HepG2 (cell line): ENCODE measurements around the gene FNDC3B. TPM values are rescaled to one million over a fixed set of nuclear protein-coding genes. Genes with fewer than 3 reads are reported as not detected.

Source experiments
- ATAC-seq: fragments of 200-7000 bp; cut with Tn5 transposase; 3 replicates; pipeline ENCODE4 v1.9.1; 2020; ENCODE audit warnings: mild to moderate bottlenecking, moderate library complexity
- BruUV-seq: library from RNA; stranded (reverse); fragments of 400-500 nt; replicated peaks from 2 replicates; lab custom pipeline; 2021; lab: Mats Ljungman, UMichigan
- CTCF ChIA-PET: fragments of 300-600 bp; formaldehyde crosslinking; extraction: SDS; loops from one replicate; lab custom pipeline; 2021; ENCODE audit warnings: low total read pairs, inconsistent platforms, low intra/inter-chr PET ratio; lab: Yijun Ruan, JAX
- POLR2A ChIA-PET: fragments of 350-600 bp; sonication (Branson Sonifier 250); formaldehyde crosslinking; loops from one replicate; lab custom pipeline; 2020; ENCODE audit warnings: antibody characterized with exemption, inconsistent platforms; lab: Yijun Ruan, JAX
- DNase-seq: peaks from one replicate; pipeline ENCODE4 v3.0.0-alpha.2; 2015; ENCODE audit warnings: low spot score
- FAIRE-seq: peaks from 3 replicates; lab custom pipeline; 2011; peaks lifted over from hg19 to GRCh38; lab: Jason Lieb, UNC
- H2AFZ ChIP-seq: one replicate; pipeline ENCODE4 v1.6.1; 2011; ENCODE audit warnings: low read length, inconsistent platforms
- H3K27ac ChIP-seq: fragments of 300-600 bp; 3 replicates; pipeline ENCODE4 v1.8.0; 2011; ENCODE audit warnings: mixed run types, mild to moderate bottlenecking, mixed read lengths, low read length, inconsistent platforms; ENCODE audit not compliant: insufficient read depth; ENCODE audit errors: extremely low read length
- H3K27me3 ChIP-seq, 2 experiments: fragments of 200-600 bp in 1 of 2; 2 replicates in 1 of 2; 3 replicates in 1 of 2; pipeline versions ENCODE4 v1.6.0 to v1.8.0; 2011; ENCODE audit warnings: low read length in 2 of 2, mild to moderate bottlenecking in 2 of 2, moderate library complexity in 2 of 2, inconsistent platforms in 1 of 2; ENCODE audit not compliant: insufficient read depth in 2 of 2, control insufficient read depth in 1 of 2
- H3K36me3 ChIP-seq, 2 experiments: fragments of 200-600 bp in 1 of 2; replicated peaks in 1 of 2; 2 replicates in 1 of 2; 3 replicates in 1 of 2; pipeline versions ENCODE4 v1.5.1 to v1.8.0; 2011; ENCODE audit warnings: low read length in 2 of 2, inconsistent platforms in 1 of 2; ENCODE audit not compliant: insufficient read depth in 2 of 2, control insufficient read depth in 1 of 2
- H3K4me1 ChIP-seq: 2 replicates; pipeline ENCODE4 v1.5.1; 2012; ENCODE audit warnings: low read length, inconsistent platforms; ENCODE audit not compliant: insufficient read depth
- H3K4me2 ChIP-seq: 2 replicates; pipeline ENCODE4 v1.6.0; 2011; ENCODE audit warnings: low read depth, low read length, inconsistent platforms
- H3K4me3 ChIP-seq, 3 experiments: fragments of 200-600 bp in 1 of 3; sonication (generic), shearing (Covaris generic) in 1 of 3; replicated peaks in 1 of 3; 2 replicates each; pipeline ENCODE4 v1.5.1; 2011 to 2016; ENCODE audit warnings: low read length in 3 of 3, inconsistent platforms in 2 of 3, low read depth in 2 of 3, mild to moderate bottlenecking in 2 of 3, control low read depth in 1 of 3, mixed read lengths in 1 of 3; ENCODE audit not compliant: insufficient read depth in 1 of 3
- H3K79me2 ChIP-seq: one replicate; pipeline ENCODE4 v1.6.1; 2011; ENCODE audit warnings: low read length, inconsistent platforms; ENCODE audit not compliant: insufficient read depth
- H3K9ac ChIP-seq: 2 replicates; pipeline ENCODE4 v1.6.0; 2011; ENCODE audit warnings: mild to moderate bottlenecking, low read depth, low read length, inconsistent platforms; ENCODE audit not compliant: insufficient read depth
- H3K9me3 ChIP-seq: 2 replicates; pipeline ENCODE4 v1.5.1; 2012; ENCODE audit warnings: mild to moderate bottlenecking, low read length
- H4K20me1 ChIP-seq: 2 replicates; pipeline ENCODE4 v1.6.0; 2011; ENCODE audit warnings: inconsistent platforms, mild to moderate bottlenecking, low read length, moderate library complexity; ENCODE audit not compliant: insufficient read depth
- AGO2 ChIP-seq: fragments of 200-400 bp; formaldehyde crosslinking; optimal IDR thresholded peaks from 2 replicates; pipeline ENCODE3; 2017; ENCODE audit warnings: mild to moderate bottlenecking, low read depth, low read length, moderate library complexity
- BHLHE40 ChIP-seq: IDR thresholded peaks from 2 replicates; pipeline ENCODE4 v1.6.1; 2011; ENCODE audit warnings: low read length, improper control_type of control experiment
- JUN ChIP-seq: sonication (generic); formaldehyde crosslinking; IDR thresholded peaks from 2 replicates; pipeline ENCODE4 v1.4.0; 2020; ENCODE audit warnings: mild to moderate bottlenecking, missing genetic modification reagents
- NR1H2 ChIP-seq: sonication (generic); formaldehyde crosslinking; IDR thresholded peaks from 2 replicates; pipeline ENCODE4 v1.8.1; 2022; ENCODE audit warnings: low read depth, missing genetic modification reagents, borderline replicate concordance
- RBM22 ChIP-seq: fragments of 200-400 bp; formaldehyde crosslinking; optimal IDR thresholded peaks from 2 replicates; pipeline ENCODE3; 2017; ENCODE audit warnings: mild to moderate bottlenecking, low read length, moderate library complexity
- ZNF768 ChIP-seq: sonication (generic); formaldehyde crosslinking; IDR thresholded peaks from 2 replicates; pipeline ENCODE4 v1.4.0; 2020; ENCODE audit warnings: missing genetic modification reagents
- WGBS: methylation state at CpG from one replicate; pipeline ENCODE4 v1.1.6; 2017; ENCODE audit warnings: low lambda C conversion rate; 5-methylcytosine and 5-hydroxymethylcytosine counted together
- in situ Hi-C: cut with HindIII; loops from 2 replicates; pipeline ENCODE4 v1.10.0; 2017; ENCODE audit warnings: low pct_unique_long_range_greater_than_20kb; ENCODE audit not compliant: extremely low pct_ligation_motif_present
- intact Hi-C: fragments of 100-400 bp; cut with micrococcal nuclease; formaldehyde crosslinking; loops from one replicate; pipeline ENCODE4 v1.10.0; 2022; ENCODE audit not compliant: unreplicated experiment
- polyA plus RNA-seq, 8 experiments: library from polyadenylated mRNA; depleted of rRNA in 3 of 8; stranded (reverse) in 7 of 8; unstranded in 1 of 8; fragments of >200 nt; fragmentation: Illumina TruSeq in 4 of 8; extraction: Trizol in 4 of 8; gene quantifications; 2 replicates each; pipeline versions ENCODE4 v1.2.1 to v1.2.3, GENCODE V29; 2011 to 2016; ENCODE audit warnings: low read depth in 4 of 8, missing spikeins in 1 of 8, mixed read lengths in 1 of 8; ENCODE audit not compliant: insufficient read depth in 1 of 8
- total RNA-seq, 5 experiments: library from RNA; depleted of rRNA; stranded (reverse); fragments of >200 nt; fragmentation: Illumina TruSeq; extraction: Trizol; gene quantifications; 2 replicates each; pipeline ENCODE4 v1.2.3, GENCODE V29; 2016; ENCODE audit warnings: low read depth in 1 of 5
- TF ChIP-seq, protein P1 (sequence below): sonication (generic); formaldehyde crosslinking; conservative IDR thresholded peaks from 2 replicates; pipeline ENCODE4 v1.8.0; 2022; ENCODE audit warnings: missing genetic modification reagents

FNDC3B gene
- total and polyA plus RNA-seq, 2 of the 13 experiments (the other 11 are each of a cell fraction or from before 2014, with no cell fraction given): 74.8 to 103 TPM

DNA sequence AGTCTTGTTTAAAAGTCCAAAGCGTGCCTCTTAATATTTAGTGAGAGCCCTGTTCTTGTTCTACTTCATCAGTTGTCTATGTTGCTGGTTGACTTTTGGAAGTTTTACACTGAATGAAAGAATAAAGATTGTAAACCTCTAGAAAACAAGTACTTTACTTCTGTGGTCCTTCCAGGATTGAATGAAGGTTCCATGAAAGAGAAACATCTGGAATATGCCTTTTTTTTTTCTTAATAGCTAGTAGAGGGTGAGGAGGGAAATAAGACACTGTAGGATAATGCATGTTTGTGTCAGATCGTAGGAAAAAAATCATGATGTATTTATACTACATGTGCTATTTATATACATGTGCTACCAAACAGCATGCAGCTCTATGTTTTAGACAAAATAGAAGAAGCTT, 205.9 kb downstream of the FNDC3B start:
- ATAC-seq: no peak
- H3K79me2 ChIP-seq: peaks cover 92% of the 10 kb centered on the region
- H3K9ac ChIP-seq: no peak overlapping the region
- H3K4me2 ChIP-seq: no peak overlapping the region
- no peak overlapping the region for H3K4me3 ChIP-seq
- no peak overlapping the region for H2AFZ ChIP-seq
- intact Hi-C loops (no loop called here), in situ Hi-C loops (no loop called here)
- H3K27ac ChIP-seq: no peak overlapping the region
- H3K4me1 ChIP-seq: no peaks in the 10 kb centered on the region
- BruUV-seq: no TSS peak
- no peak for FAIRE-seq
- H3K36me3 ChIP-seq: peaks cover 34 to 79% of the 10 kb centered on the region in 2 experiments
- H4K20me1 ChIP-seq: peaks cover 95% of the 10 kb centered on the region
- H3K9me3 ChIP-seq: peaks cover 10% of the 10 kb centered on the region; the same call in 1 of the 2 replicates
- POLR2A ChIA-PET: no interaction called here
- H3K27me3 ChIP-seq: no peaks in the 10 kb centered on the region
- TF ChIP-seq NR1H2: no peak
- no peak for TF ChIP-seq ZNF768 (CRISPR knock-in tag)
- no peak for TF ChIP-seq JUN (CRISPR knock-in tag)
- no peak for TF ChIP-seq BHLHE40
- peak; percentile 43 for TF ChIP-seq AGO2
- WGBS: 95% methylated on average over 2 of the region's 2 CpGs
- no peak for DNase-seq
- CTCF ChIA-PET: no interaction called here

DNA sequence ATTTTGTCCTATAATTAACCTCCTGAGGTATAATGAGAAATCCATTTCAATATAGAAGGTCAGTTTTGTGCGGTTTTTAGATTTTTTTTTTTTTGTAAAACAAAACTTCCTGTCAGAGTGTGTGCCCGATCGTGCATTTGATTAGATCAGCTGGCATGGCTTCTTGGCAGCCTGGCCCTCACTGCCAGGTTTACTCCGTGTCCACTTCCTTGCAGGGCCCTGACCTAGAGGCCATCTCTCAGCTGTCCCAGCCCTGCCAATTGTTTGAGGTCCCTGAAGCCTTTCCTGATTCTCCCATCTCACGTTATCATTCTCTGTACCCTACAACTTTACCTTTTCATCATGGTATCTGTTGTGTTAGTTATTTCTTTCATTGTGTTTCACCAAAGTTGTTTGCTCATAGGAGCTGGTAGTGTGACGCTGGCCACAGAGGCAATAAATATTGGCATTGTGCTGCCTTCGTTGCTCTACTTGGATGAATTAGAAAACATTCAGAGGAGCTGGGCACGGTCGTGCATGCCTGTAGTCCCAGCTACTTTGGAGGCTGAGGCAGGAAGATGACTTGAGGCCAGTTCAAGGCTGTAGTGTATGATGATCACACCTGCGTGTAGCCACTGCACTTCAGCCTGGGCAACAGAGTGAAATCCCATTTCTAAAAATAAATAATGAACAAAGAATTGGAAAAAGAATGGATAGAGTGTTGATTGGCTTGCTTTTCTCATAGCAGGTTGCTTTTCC, 206.9 kb downstream of the FNDC3B start:
- ATAC-seq: peak; percentile 21

More for the DNA sequence above, 206.9 kb downstream of the FNDC3B start:
- Histone ChIP-seq H3K4me1 (peaks cover 1% of the 10 kb centered on the region; the same call in 1 of the 2 replicates), H3K4me2 (no peak overlapping the region), H3K9me3 (peaks cover 1% of the 10 kb centered on the region; the same call in 1 of the 2 replicates), H3K79me2 (peaks cover 86% of the 10 kb centered on the region), H3K4me3 (no peak overlapping the region), H3K36me3 (peaks cover 32 to 76% of the 10 kb centered on the region in 2 experiments), H4K20me1 (peaks cover 96% of the 10 kb centered on the region), H3K9ac (no peak overlapping the region), H3K27ac (no peak overlapping the region), H2AFZ (no peak overlapping the region), H3K27me3 (no peaks in the 10 kb centered on the region)
- no TSS peak for BruUV-seq
- in situ Hi-C loops: no loop called here
- peak; percentile 12 for FAIRE-seq
- DNase-seq: no peak
- intact Hi-C loops: no loop called here
- WGBS: 97% methylated on average over 10 of the region's 10 CpGs
- ChIA-PET POLR2A (no interaction called here), CTCF (no interaction called here)
- peak; percentile 95 for TF ChIP-seq RBM22
- TF ChIP-seq, protein P1, sequence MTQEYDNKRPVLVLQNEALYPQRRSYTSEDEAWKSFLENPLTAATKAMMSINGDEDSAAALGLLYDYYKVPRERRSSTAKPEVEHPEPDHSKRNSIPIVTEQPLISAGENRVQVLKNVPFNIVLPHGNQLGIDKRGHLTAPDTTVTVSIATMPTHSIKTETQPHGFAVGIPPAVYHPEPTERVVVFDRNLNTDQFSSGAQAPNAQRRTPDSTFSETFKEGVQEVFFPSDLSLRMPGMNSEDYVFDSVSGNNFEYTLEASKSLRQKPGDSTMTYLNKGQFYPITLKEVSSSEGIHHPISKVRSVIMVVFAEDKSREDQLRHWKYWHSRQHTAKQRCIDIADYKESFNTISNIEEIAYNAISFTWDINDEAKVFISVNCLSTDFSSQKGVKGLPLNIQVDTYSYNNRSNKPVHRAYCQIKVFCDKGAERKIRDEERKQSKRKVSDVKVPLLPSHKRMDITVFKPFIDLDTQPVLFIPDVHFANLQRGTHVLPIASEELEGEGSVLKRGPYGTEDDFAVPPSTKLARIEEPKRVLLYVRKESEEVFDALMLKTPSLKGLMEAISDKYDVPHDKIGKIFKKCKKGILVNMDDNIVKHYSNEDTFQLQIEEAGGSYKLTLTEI (CRISPR knock-in tag): no peak
